ENCODE data around the gene RCOR3.
"Not testable (repeated sequence)": the region's sequence is repeated elsewhere in the genome, so short reads cannot be mapped to it uniquely, and the experiment has no call there.

DNA sequence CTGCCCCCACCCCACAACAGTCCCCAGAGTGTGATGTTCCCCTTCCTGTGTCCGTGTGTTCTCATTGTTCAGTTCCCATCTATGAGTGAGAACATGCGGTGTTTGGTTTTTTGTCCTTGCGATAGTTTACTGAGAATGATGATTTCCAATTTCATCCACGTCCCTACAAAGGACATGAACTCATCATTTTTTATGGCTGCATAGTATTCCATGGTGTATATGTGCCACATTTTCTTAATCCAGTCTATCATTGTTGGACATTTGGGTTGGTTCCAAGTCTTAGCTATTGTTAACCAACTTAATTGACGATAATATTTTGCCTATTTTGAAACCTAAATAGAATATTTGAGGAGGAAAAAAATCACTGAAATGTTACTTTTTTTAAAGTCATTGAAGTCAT lies 3.9 kb downstream of the RCOR3 start:
- TF ChIP-seq, protein P1, sequence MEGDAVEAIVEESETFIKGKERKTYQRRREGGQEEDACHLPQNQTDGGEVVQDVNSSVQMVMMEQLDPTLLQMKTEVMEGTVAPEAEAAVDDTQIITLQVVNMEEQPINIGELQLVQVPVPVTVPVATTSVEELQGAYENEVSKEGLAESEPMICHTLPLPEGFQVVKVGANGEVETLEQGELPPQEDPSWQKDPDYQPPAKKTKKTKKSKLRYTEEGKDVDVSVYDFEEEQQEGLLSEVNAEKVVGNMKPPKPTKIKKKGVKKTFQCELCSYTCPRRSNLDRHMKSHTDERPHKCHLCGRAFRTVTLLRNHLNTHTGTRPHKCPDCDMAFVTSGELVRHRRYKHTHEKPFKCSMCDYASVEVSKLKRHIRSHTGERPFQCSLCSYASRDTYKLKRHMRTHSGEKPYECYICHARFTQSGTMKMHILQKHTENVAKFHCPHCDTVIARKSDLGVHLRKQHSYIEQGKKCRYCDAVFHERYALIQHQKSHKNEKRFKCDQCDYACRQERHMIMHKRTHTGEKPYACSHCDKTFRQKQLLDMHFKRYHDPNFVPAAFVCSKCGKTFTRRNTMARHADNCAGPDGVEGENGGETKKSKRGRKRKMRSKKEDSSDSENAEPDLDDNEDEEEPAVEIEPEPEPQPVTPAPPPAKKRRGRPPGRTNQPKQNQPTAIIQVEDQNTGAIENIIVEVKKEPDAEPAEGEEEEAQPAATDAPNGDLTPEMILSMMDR (IDR thresholded peaks at IDR 0.05; ENCODE audit: control extremely low read depth in 1 of 3, insufficient read depth in 1 of 3, low read depth in 1 of 3, low read length in 3 of 3): not testable (repeated sequence)
- TF ChIP-seq EZH2 (IDR thresholded peaks at IDR 0.05; ENCODE audit: low read depth, low read length, severe bottlenecking); ASH2L (IDR thresholded peaks at IDR 0.05; ENCODE audit: low read length); PHF8 (conservative IDR thresholded peaks at IDR 0.05; ENCODE audit: low read depth, low read length): not testable (repeated sequence)
